Left cardiac atrium (tissue), 4 donors: ENCODE data around the gene DNAH6. TPM values are rescaled to one million over a fixed set of nuclear protein-coding genes. Genes with fewer than 3 reads are reported as not detected.
"Not testable (repeated sequence)": the region's sequence is repeated elsewhere in the genome, so short reads cannot be mapped to it uniquely, and the experiment has no call there.

Source experiments
- ATAC-seq, 2 donors: fragments of 200-7000 bp; cut with Tn5 transposase; one replicate each; pipeline ENCODE4 v1.9.1; 2020; ENCODE audit warnings: mild to moderate bottlenecking in 2 of 2, moderate library complexity in 2 of 2
- DNase-seq: peaks from one replicate; pipeline ENCODE4 v3.0.0-alpha.2; 2020
- intact Hi-C, 2 donors: fragments of 100-400 bp; cut with DNase I; formaldehyde crosslinking; loops; one replicate each; pipeline versions ENCODE4 v1.14.1 to v1.15.1; 2022 to 2023
- total RNA-seq, 2 donors: library from RNA; stranded (reverse); fragmentation: NEBNext Ultra II Directional; extraction: Animal tissue kit (Norgen Biotek cat#: 25700); gene quantifications; one replicate each; pipeline ENCODE4 v1.2.1, GENCODE V29; 2021
- donor health status: DM: no; HTN: yes; CAD: no.
- donor health status: DM: no; HTN: yes; CAD: no; lungs with severe emphysema.
- donor health status: DM: yes; HTN: yes; CAD: no.
- donor health status: Dilated cardiomyopathy.

The DNAH6 gene
- total RNA-seq, 2 donors from 2014 or later = 0.16 to 0.38 TPM

- ATAC-seq (peak; percentile 78 to 81), DNase-seq (no peak)
- intact Hi-C loops = loop anchor here (2.0 to 10.0 kb wide), 4 partner anchors 137 to 431 kb away; partner anchors contain the start of gene TRABD2A (in 1 of the 2)
These were observed 20.7 kb upstream of the DNAH6 start for GRCh38 chr2:84495539-84496146.

- no peak for ATAC-seq
- DNase-seq = no peak
- intact Hi-C loops = loop anchor here (5.0 to 10.0 kb wide), 2 partner anchors 378 to 386 kb away; partner anchors contain the start of gene TRABD2A (in 1 of the 2)
These were observed 19.9 kb upstream of the DNAH6 start for GRCh38 chr2:84496386-84496785.

- ATAC-seq (no peak), DNase-seq (no peak)
- intact Hi-C loops = loop anchor here (5.0 to 10.0 kb wide), 2 partner anchors 378 to 385 kb away; partner anchors contain the start of gene TRABD2A (in 1 of the 2)
These were observed 19.0 kb upstream of the DNAH6 start for GRCh38 chr2:84497285-84497684.

GRCh38 chr2:84498150-84498799 lies 18.0 kb upstream of the DNAH6 start:
- DNase-seq = no peak
- no peak for ATAC-seq
- intact Hi-C loops = loop anchor here (5.0 to 10.0 kb wide), 2 partner anchors 377 to 384 kb away; partner anchors contain the start of gene TRABD2A (in 1 of the 2)

- intact Hi-C loops, DNase-seq, ATAC-seq: not testable (repeated sequence)
These were observed 5.3 kb upstream of the DNAH6 start for GRCh38 chr2:84511024-84511423.

- ATAC-seq (peak in 1 of 2 donors; percentile 26), DNase-seq (no peak)
- intact Hi-C loops = no loop called here
These were observed 510 bp upstream of the DNAH6 start for GRCh38 chr2:84515788-84516187.

GRCh38 chr2:84519332-84519957 lies 3.1 kb downstream of the DNAH6 start:
- intact Hi-C loops = no loop called here
- ATAC-seq = no peak
- no peak for DNase-seq

- DNase-seq (no peak), ATAC-seq (peak; percentile 50 to 86)
- intact Hi-C loops = no loop called here
These were observed 10.3 kb downstream of the DNAH6 start for GRCh38 chr2:84526562-84526961.

GRCh38 chr2:84527137-84528129 lies 11.1 kb downstream of the DNAH6 start:
- DNase-seq = no peak
- intact Hi-C loops = no loop called here
- ATAC-seq = peak in 1 of 2 donors; percentile 77

- DNase-seq = no peak
- intact Hi-C loops = no loop called here
- ATAC-seq = no peak
These were observed 16.0 kb downstream of the DNAH6 start for GRCh38 chr2:84532291-84532690.

- DNase-seq (no peak), ATAC-seq (no peak)
- intact Hi-C loops = no loop called here
These were observed 17.9 kb downstream of the DNAH6 start for GRCh38 chr2:84534225-84534624.

GRCh38 chr2:84537251-84537650 lies 21.0 kb downstream of the DNAH6 start:
- ATAC-seq (no peak), DNase-seq (no peak)
- intact Hi-C loops = no loop called here

GRCh38 chr2:84539729-84540128 lies 23.4 kb downstream of the DNAH6 start:
- intact Hi-C loops = no loop called here
- DNase-seq = no peak
- no peak for ATAC-seq

GRCh38 chr2:84545005-84545404 lies 28.7 kb downstream of the DNAH6 start:
- intact Hi-C loops = no loop called here
- no peak for ATAC-seq
- DNase-seq = no peak

- ATAC-seq = no peak
- DNase-seq = no peak
- intact Hi-C loops = no loop called here
These were observed 30.3 kb downstream of the DNAH6 start for GRCh38 chr2:84546551-84546950.

GRCh38 chr2:84548303-84548702 lies 32.0 kb downstream of the DNAH6 start:
- DNase-seq = no peak
- intact Hi-C loops = no loop called here
- ATAC-seq = no peak

GRCh38 chr2:84550916-84551315 lies 34.6 kb downstream of the DNAH6 start:
- ATAC-seq = no peak
- DNase-seq = no peak
- intact Hi-C loops = no loop called here

- ATAC-seq, DNase-seq, intact Hi-C loops: not testable (repeated sequence)
These were observed 35.2 kb downstream of the DNAH6 start for GRCh38 chr2:84551526-84551925.

- ATAC-seq = no peak
- no peak for DNase-seq
- intact Hi-C loops = no loop called here
These were observed 39.9 kb downstream of the DNAH6 start for GRCh38 chr2:84556190-84556589.
